NCI-H2107 treated with DMSO at 0.1 percent for 48 hours (cell line): Measurements from ENCODE around the gene CORO6.

Source experiments
- DNase-seq: peaks from one replicate; lab custom pipeline; 2025; ENCODE audit not compliant: unreplicated experiment; lab: John Stamatoyannopoulos, UW

CORO6 gene

GRCh38 chr17:29578626-29579485 is 43.9 kb downstream of the CORO6 start:
- DNase-seq = no peak

- no peak for DNase-seq
Measured at GRCh38 chr17:29577385-29578211, 45.1 kb downstream of the CORO6 start.

DNA sequence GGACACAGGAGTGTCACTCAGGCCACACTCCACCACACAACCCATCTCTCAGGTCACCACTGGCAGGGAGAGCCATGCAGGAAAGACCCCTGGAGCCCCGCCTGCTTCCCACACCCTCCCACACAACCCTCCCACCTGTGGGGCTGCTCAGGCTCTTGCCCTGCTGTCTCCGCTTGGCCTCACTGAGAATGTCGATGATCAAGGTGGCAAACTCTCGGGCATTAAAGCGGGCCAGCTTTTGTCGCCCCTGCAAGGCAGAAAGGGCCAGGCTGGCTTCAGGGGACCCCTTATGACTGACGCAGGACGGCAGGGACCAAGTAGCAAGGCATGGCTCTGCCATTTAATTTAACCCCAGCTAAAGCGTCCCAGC is 45.7 kb downstream of the CORO6 start:
- no peak for DNase-seq

DNA sequence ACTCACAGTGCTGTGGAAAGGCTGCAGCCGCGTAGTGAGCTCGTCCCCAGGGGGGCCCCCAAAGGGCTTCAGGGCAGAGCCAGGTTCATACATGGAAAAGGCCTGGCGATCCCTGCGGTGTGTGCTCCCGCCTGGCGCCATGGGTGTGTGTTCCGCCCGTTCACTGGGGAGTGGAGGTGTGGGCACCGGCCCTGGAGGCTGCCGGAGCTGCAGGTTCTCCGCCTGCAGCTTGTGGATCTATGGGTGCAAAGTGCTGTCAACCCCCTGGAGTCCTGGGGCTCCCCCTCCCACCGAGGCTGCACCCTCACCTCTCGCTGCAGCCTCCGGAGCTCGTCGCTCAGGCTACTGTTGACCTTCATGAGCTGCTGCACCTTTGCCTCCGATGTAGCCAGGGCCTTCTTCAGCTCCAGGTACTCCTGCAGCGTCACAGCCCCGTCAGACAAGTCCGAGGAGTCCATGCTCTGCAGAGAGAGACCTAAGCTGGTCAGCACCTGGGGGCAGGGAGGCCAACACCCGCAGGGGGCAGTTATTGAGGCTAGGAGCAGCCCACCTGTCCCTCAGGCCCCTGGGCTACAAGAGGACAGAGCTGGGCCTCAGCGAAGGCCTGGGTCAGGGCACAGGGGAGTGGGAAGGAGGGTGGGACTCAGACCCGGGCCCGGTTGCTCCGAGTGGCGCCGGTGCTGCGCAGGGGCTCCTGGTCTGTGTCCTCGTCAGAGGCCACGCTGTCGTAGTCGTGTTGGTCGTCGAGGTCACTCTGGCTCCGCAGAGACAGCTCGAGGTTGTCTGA is 46.3 kb downstream of the CORO6 start:
- DNase-seq = no peak

DNA sequence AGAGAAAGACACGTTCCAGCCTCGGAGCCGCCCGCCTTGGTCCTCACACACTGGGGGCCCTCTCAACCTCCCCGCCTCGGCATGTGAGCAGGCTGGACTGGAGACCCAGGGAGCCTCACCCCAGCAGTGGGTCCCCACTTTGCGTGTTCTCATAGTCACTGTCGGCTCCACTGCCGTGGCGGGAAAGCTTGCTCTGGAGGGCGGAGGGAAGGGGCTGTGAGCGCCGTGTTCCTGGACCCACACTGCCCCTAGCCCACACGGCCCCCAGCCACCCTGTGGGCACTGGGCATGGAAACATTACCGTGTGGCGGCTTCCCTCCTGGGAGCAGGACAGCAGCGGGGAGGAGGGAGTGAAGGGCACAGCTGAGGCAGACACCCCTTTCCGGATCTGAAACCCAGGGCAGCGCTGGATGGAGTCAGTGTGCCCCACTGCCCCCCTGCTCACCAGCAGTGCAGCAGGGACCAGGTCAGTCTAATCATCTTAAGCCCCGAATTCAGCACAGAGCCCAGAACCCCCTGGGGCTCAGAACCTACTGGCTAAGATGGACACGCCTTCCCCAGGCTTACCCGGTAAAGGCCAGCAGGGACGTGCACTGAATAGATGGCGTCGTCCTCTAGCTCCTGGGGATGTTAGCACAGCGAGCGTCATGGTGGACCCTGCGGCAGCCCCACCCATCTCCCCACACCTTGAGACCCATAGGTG is 47.0 kb downstream of the CORO6 start:
- DNase-seq = no peak

GRCh38 chr17:29574732-29575510 is 47.8 kb downstream of the CORO6 start:
- DNase-seq = no peak

DNA sequence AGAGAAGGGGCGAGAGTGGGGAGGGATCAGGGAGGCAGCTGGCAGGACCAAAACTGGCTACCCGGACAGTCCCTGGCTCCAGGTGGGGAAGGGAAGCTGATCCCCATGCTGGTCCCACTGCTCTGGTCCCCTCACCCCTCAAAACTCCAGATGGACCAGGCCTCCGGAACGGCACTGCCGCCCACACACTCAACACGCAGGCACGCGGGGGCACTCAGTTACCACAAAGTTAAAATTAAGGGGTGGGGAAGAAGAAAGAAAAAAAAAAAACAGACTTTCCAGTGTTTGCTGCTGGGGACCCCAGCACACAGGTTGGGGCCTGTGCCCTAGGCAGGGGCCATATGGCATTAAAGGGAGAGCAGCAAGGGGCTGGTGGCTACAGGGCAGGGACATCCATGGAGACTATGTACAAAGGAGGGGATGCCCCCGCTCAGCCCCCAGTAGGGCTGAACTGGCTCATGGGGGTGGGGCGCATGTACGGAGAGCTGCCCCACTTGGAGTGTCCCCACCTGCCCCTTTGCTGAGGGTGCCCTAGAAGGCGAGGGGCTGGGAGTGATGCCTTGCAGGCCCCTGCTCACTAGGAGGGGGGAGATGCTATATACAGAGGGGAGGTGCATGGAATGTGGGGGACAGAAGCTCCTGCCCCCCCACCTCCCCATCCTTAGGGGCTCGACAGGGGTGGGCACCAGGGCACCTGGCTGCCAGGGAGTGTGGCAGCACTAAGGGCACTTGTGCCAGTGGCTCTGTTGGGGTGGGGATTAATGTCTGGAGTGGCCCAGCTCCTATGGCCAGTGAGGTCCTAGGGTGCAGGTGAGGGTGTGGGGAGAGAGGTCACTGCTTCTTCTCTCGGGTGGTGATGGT is 48.6 kb downstream of the CORO6 start:
- DNase-seq = no peak

DNA sequence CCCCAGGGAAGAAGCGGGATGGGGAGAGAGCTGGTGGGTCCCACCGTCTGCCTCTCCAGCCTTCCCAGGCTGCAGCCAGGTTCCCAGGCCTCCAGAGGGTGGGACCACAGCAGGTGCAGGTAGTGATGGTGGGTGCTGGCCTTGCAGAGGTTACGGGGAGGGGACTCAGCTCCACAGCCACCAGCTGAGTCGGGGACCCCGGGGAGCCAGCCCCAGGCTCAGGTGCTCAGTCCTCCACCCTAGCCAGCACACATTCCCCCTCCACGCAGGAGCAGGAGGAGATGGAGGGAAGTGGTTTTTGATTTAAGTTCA is 49.2 kb downstream of the CORO6 start:
- DNase-seq = no peak

GRCh38 chr17:29572691-29573557 is 49.8 kb downstream of the CORO6 start:
- DNase-seq = no peak

GRCh38 chr17:29571883-29572681 is 50.6 kb downstream of the CORO6 start:
- no peak for DNase-seq

DNA sequence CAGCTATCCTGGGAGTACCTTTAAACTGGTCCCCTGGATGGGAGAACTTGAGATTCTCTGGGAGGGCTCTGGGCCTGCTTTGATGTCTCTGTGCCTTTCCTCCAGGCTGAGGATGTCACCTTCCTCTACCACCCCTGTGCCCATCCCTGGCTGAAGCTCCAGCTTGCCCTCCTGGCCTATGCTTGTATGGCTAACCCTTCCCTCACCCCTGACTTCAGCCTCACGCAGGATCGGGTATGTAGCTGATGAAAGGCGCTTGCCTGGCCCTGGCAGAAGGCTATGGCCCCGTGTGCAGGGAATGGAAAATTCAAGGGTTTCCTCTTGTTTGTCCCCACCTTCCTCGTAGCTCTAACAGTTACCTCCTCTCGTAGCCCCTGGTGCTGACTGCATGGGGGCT is 51.2 kb downstream of the CORO6 start:
- no peak for DNase-seq

DNA sequence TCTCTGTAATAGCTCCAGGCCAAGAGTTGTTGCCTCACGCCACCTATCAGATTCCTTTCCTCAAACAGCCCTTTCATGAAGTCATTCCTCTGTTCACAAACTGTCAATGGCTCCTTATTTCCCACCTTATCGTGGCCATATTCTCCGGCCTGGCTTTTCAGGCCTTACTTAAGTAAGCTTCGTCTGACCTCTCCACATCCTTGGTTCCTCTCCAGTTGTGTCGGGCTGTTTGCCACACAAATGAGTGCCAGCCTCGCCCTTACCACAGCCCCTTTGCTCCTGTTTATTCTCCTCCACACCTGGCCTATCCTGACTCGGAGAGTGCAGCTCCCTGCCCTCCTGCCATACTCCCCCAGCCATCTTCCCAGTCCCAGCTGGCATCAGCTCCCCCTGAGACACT is 52.2 kb downstream of the CORO6 start:
- no peak for DNase-seq

GRCh38 chr17:29569245-29569950 is 53.3 kb downstream of the CORO6 start:
- DNase-seq = no peak

- no peak for DNase-seq
Measured at GRCh38 chr17:29568331-29569244, 54.1 kb downstream of the CORO6 start, which contains the start of gene TP53I13. Gene TP53I13, plus strand, starts transcription at chr17:29568701. Its CDS starts 58 bp downstream, at chr17:29568759.

DNA sequence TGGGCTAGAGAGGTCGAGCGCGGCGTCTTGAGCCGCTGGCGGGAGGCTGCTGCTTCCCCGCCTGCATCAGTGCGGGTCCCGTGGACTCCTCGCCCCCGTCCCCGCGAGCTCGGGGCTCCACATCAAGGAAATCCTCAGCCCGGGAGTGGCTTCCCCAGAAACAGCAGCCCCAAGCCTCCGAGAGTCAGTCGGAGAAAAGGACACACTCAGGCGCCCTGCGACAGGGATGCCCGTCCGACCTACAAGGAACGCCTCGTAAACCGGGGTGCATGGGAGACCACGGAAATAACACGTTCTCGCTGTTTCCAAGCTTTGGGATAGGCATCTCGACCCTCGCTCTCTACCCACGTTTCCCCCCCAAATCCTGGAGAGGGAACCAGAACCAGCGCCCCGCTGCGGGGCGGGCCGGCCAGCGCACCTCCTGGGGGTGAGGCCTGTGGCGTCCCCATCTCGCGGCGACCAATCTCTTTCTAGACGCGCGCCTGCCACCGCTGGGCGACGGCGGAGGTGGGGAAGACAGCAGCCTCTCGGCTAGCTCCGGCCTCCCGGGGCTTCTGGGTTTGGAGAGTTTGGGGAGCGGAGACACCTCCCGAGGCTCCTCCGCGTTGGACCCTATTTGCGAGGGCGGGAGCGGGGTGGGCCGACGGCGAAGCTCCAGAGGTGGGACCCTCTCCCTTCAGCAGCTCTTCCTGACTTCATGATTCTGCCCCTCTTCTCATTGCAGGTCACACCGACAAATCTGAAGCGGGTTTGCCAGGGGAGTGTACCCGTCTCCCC is 55.0 kb downstream of the CORO6 start:
- DNase-seq = no peak
